Measurements from ENCODE around the gene PAXX. TPM values are rescaled to one million over a fixed set of nuclear protein-coding genes. Genes with fewer than 3 reads are reported as not detected.

PAXX gene
- total and polyA plus RNA-seq, 9 of the 15 experiments (the other 6 are each of a cell fraction or from before 2014, with no cell fraction given): 1.2 to 175 (median 38.5) TPM

GRCh38 chr9:137028263-137029057, 36.2 kb downstream of the PAXX start (continued):
- TF ChIP-seq BRF1 (IDR thresholded peaks at IDR 0.05; ENCODE audit: borderline replicate concordance, extremely low read depth, insufficient read length) (no peak), KHSRP (IDR thresholded peaks at IDR 0.05) (no peak), RAD21 (CRISPR knock-in tag; conservative IDR thresholded peaks at IDR 0.05 in 1 of 2, IDR thresholded peaks at IDR 0.05 in 1 of 2) (peak in 1 of 2 experiments; percentile 39; a peak in 2 of 4 replicates), ELF4 (CRISPR knock-in tag; IDR thresholded peaks at IDR 0.05) (no peak), HDAC3 (IDR thresholded peaks at IDR 0.05; ENCODE audit: borderline replicate concordance, partially characterized antibody) (no peak), MED1 (CRISPR knock-in tag; IDR thresholded peaks at IDR 0.05; ENCODE audit: borderline replicate concordance) (no peak), ZNF436 (CRISPR knock-in tag; IDR thresholded peaks at IDR 0.05) (no peak), MCM5 (IDR thresholded peaks at IDR 0.05; ENCODE audit: low read depth) (no peak), ZKSCAN8 (CRISPR knock-in tag; IDR thresholded peaks at IDR 0.05) (no peak), TARDBP (IDR thresholded peaks at IDR 0.05) (no peak), NFRKB (IDR thresholded peaks at IDR 0.05; ENCODE audit: low read depth) (no peak), ZFP1 (CRISPR knock-in tag; IDR thresholded peaks at IDR 0.05) (no peak), SREBF1 (IDR thresholded peaks at IDR 0.05; ENCODE audit: borderline replicate concordance, low read depth, low read length) (no peak), FOXP1 (CRISPR knock-in tag; IDR thresholded peaks at IDR 0.05) (peak; percentile 66; the same call in 1 of the 2 replicates), SRSF7 (optimal IDR thresholded peaks at IDR 0.05; ENCODE audit: low read depth, low read length) (no peak), NBN (IDR thresholded peaks at IDR 0.05; ENCODE audit: low read depth) (no peak), CBFA2T2 (conservative IDR thresholded peaks at IDR 0.05) (no peak; the same call in 1 of the 2 replicates), MCM7 (IDR thresholded peaks at IDR 0.05) (no peak), IRF2 (CRISPR knock-in tag; IDR thresholded peaks at IDR 0.05) (no peak), ZNF431 (CRISPR knock-in tag; IDR thresholded peaks at IDR 0.05) (peak; percentile 62; the same call in 1 of the 2 replicates), CBFA2T3 (IDR thresholded peaks at IDR 0.05) (0 out of 2 replicates have a peak, but pooled peaks have one; percentile 14)
- TF ChIP-seq, protein P1, sequence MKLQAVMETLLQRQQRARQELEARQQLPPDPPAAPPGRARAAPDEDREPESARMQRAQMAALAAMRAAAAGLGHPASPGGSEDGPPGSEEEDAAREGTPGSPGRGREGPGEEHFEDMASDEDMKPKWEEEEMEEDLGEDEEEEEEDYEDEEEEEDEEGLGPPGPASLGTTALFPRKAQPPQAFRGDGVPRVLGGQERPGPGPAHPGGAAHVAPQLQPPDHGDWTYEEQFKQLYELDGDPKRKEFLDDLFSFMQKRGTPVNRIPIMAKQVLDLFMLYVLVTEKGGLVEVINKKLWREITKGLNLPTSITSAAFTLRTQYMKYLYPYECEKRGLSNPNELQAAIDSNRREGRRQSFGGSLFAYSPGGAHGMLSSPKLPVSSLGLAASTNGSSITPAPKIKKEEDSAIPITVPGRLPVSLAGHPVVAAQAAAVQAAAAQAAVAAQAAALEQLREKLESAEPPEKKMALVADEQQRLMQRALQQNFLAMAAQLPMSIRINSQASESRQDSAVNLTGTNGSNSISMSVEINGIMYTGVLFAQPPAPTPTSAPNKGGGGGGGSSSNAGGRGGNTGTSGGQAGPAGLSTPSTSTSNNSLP (IDR thresholded peaks at IDR 0.05; ENCODE audit: borderline replicate concordance, low read depth, low read length): no peak
- TF ChIP-seq, protein P2, sequence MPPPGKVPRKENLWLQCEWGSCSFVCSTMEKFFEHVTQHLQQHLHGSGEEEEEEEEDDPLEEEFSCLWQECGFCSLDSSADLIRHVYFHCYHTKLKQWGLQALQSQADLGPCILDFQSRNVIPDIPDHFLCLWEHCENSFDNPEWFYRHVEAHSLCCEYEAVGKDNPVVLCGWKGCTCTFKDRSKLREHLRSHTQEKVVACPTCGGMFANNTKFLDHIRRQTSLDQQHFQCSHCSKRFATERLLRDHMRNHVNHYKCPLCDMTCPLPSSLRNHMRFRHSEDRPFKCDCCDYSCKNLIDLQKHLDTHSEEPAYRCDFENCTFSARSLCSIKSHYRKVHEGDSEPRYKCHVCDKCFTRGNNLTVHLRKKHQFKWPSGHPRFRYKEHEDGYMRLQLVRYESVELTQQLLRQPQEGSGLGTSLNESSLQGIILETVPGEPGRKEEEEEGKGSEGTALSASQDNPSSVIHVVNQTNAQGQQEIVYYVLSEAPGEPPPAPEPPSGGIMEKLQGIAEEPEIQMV (tag; conservative IDR thresholded peaks at IDR 0.05; ENCODE audit: low read depth): no peak
- TF ChIP-seq, protein P3, sequence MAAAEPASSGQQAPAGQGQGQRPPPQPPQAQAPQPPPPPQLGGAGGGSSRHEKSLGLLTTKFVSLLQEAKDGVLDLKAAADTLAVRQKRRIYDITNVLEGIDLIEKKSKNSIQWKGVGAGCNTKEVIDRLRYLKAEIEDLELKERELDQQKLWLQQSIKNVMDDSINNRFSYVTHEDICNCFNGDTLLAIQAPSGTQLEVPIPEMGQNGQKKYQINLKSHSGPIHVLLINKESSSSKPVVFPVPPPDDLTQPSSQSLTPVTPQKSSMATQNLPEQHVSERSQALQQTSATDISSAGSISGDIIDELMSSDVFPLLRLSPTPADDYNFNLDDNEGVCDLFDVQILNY (CRISPR knock-in tag; IDR thresholded peaks at IDR 0.05): no peak
- TF ChIP-seq, protein P4, sequence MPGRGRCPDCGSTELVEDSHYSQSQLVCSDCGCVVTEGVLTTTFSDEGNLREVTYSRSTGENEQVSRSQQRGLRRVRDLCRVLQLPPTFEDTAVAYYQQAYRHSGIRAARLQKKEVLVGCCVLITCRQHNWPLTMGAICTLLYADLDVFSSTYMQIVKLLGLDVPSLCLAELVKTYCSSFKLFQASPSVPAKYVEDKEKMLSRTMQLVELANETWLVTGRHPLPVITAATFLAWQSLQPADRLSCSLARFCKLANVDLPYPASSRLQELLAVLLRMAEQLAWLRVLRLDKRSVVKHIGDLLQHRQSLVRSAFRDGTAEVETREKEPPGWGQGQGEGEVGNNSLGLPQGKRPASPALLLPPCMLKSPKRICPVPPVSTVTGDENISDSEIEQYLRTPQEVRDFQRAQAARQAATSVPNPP (IDR thresholded peaks at IDR 0.05; ENCODE audit: borderline replicate concordance, insufficient read depth, insufficient read length): no peak

Measured in K562 (cell line).